NCI-H510A (cell line): ENCODE data around the gene CD4.
A peak's percentile ranks its signal among the peaks of the same experiment; 100 is the strongest.

ENCODE experiments used
- DNase-seq: peaks from one replicate; lab custom pipeline; 2025; lab: John Stamatoyannopoulos, UW

Gene CD4

DNA sequence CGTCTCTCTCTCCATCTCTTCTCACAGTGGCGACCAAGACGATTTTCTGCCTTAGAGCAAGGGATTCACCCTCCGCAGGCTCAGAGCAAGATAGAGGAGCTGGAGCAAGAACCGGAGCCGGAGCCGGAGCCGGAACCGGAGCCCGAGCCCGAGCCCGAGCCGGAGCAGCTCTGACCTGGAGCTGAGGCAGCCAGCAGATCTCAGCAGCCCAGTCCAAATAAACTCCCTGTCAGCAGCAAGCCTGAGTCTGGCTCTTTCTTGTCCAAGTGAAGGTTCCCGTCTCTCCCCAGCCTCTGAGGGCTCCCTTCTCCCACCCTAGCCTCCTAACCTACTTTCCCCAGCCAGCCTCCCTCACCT lies 11.1 kb upstream of the CD4 start:
- DNase-seq: no peak

- DNase-seq: peak; percentile 82
Measured at GRCh38 chr12:6778574-6779550, 10.5 kb upstream of the CD4 start.

DNA sequence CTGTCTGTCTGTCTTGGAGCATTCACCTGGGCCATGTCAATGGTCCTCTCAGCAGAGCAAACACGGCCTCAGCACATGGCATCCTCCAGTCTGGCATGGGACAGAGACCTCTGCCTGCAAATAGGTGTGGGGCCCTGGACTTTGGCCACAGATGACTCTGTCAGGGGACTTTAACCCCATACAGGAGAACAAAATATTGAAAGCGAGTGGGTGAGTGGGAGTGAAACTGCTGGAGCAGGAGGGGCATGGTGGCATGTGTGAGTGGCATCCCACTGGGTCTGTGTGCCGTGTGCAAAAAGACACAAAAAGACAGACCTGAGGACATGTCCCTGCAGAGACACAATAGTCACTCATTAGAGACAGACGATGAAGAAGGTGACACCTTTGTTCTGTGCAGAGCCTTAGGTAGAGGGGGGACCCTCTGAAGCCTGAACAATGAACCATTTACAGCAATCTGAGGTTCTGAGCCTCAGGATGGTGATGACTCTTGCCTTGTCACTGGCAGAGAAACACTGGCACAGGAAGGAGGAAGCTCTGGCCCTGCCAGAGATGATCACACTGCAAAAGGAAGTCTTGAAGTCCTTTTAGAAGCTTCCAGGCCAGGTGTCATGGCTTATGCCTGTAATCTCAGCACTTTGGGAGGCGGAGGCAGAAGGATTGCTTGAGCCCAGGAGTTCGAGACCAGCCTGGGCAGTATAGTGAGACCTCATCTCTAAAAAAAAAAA lies 9.5 kb upstream of the CD4 start:
- no peak for DNase-seq

GRCh38 chr12:6780573-6780972 lies 8.8 kb upstream of the CD4 start:
- DNase-seq: no peak

DNA sequence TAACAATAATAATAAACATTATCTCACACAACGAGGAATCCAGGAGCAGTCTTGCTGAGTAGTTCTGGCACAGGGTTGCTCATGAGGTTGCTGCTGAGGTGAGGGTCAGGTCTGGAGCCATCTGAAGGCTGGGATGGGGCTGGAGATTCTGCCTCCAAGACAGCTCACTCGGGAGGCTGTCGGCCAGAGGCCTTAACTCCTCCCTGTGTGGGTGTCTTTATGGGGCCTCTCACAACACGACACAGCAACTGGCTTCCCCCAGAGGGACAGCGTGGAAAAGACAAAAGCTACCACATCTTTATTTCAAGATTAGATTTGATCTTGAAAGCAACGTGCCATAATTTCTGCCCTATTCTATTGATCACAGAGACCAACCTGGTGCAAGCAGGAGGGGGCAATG lies 7.2 kb upstream of the CD4 start:
- no peak for DNase-seq

GRCh38 chr12:6782850-6783566 lies 6.3 kb upstream of the CD4 start:
- no peak for DNase-seq

DNA sequence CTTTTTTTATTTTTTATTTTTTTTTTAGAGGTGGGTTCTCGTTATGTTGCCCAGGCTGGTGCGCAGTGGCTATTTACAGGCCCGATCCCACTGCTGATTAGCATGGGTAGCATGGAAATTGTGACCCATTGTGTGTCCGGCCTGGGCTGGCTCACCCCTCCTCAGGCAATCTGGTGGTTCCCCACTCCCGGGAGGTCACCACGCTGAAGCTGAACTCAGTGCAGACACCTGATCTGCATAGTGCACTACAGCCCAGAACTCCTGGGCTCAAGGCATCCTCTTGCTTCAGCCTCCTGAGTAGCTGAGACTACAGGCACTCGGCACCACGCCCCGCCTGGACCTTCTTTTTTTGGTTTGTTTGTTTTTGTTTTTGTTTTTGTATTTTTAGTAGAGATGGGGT lies 5.5 kb upstream of the CD4 start:
- DNase-seq: no peak

DNA sequence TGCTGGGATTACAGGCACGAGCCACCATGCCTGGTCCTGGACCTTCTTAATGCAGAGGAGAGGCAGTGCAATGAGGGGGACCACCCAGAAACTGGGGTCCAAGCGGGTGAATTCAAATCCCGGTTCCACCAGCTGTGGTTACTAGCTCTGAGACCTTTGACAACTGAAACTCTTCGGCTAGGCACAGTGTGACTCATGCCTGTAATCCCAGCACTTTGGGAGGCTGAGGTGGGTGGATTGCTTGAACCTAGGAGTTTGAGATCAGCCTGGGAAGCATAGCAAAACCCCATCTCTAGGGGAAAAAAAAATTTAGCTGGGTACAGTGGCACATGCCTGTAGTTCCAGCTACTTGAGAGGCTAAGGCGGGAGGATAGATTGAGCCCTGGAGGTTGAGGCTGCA lies 5.0 kb upstream of the CD4 start:
- DNase-seq: no peak

DNA sequence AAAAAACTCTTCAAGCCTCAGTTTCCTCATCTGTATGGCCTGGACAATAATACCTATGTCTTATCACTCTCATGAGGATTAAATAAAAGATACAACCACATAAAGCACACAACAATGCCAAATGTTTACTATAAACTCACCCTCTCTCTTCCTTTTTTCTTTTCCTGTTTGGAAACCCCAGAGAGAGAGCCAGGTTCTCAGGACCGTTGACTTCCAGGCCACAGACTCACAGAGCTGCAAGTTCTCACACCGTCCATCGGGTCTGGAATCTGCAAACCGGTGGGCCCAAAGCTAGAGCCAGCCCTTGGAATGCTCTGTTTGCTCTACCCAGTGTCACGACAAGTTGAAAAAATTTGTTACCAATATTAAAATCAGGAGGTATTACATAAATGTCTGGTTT lies 4.6 kb upstream of the CD4 start:
- no peak for DNase-seq

DNA sequence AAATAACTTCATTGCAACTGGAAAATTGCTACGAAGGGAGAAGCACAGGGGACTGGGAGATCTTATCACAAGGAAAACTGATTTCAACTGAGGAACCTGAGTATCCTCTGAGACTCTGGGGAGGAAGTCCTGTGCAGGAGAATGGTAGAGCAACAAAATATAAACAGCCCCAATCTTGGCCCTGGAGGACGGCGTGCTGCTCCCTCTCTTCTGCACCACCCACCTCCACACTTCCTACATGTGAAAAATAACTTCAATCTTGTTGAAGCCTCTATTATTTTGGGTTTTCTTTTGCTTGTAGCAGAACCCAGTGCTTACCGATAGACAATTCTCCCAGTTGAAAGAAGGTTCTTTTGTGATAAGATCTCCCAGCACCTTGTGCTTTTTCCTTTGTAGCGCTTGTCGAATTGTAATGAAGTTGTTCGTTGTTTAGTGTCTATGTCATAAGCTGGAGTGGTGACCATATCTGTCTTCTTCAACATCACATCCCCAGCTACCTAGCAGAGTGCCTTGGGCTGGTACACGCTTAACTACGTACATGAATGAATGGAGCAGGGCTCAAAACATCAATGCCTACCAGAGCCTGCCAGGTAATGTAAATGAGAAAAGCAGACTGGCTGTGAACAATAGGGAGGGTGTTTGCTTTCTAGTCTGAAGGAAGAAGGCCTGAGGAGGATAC lies 2.8 kb upstream of the CD4 start:
- no peak for DNase-seq

- no peak for DNase-seq
Measured at GRCh38 chr12:6787309-6787708, 2.0 kb upstream of the CD4 start.

GRCh38 chr12:6790496-6791150 lies 1.3 kb downstream of the CD4 start:
- DNase-seq: no peak

DNA sequence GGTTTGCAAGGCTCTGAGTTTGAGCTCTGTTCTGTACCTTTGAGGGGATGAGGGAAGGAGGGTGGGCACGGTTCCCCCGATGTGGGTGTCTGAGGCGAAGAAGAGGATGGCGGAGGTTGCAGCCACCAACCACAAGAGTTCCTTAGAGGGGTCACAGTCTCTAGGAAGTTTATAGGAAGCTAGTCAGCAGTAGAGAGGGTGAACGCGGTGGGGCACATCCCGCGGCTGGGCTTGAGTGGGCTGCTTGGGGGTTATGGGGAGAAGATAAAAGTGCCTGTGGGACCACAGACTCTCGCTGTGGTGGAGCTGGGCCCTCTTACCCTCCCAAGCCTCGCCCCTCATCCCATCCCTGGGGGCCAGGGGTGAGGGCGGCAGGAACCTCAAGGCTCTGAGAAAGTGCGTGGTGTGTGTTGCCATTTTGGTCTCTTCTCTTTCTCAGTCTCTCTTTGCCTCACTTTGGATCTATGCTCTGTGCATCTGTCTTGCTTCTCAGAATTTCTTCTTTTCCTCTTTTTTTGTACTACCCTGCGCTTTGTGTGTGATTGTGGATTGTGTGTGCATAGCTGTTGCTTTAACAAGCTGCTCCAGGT lies 2.7 kb downstream of the CD4 start:
- no peak for DNase-seq

DNA sequence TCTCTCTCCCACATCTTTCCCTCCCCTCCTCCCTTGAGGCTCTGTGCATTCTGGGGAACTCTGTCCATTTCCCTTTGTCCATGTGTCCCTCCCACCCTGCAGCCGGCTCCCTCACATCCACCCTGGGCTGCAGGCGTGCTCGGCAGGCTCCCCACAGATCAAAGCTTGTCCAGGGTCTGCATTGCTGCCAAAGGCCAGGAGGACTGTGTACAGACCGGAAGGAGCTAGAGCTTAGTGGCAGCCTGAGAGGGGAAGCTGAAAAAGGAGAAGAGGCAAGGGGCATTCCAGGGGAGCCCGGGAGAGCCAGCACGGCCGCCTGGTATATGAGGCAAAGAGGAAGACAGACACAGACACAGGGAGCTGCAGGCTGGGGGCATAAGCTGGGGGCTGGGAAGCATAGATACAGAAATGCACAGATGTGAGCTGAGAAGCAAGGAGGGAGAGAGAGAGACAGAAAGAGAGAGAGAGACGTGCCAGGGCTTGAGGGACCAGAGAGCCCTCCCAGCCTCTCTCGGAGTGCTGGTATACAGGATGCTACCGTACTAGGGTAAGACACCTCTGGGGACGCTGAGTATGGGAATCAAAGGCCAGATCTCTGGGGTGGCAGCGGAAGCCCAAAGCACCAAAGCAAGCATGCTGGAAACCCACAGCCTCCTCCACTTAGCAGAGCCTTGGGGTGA lies 3.3 kb downstream of the CD4 start:
- no peak for DNase-seq

DNA sequence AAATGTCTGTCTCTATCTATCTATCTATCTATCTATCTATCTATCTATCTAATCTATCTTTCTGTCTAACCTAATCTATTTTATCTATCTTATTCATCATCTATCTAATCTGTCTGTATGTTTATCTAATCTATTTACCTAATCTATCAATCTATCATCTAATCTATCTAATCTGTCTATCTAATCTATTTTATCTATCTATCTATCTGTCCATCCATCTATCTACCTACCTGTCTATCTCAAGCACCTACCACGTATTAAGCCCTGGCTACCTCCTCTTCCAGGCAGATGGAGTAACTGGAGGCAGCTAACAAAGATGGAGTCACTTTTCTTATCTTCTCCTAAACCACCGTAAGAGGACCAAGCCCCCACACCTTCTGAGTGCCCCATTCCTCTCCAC lies 5.8 kb downstream of the CD4 start:
- no peak for DNase-seq

GRCh38 chr12:6796576-6796975 lies 7.2 kb downstream of the CD4 start:
- no peak for DNase-seq

DNA sequence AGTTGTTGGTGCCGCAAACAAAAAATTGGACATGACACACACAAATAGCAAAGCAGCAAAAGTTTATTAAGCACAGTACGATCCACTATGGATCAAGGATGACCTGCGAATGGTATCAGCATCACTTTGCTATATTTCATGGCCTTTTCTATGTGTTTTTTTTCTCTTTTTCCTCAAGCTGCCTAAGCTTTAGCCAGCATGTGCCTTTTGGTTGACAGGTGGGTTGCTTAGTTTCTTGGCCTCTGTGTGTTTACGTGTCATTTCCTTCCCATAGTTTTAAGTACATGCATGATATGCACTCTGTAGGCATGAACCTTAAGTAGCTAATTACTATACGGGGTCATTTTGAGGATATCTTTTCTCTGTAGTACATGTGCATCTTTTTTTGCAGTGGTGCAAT lies 9.8 kb downstream of the CD4 start:
- DNase-seq: no peak

DNA sequence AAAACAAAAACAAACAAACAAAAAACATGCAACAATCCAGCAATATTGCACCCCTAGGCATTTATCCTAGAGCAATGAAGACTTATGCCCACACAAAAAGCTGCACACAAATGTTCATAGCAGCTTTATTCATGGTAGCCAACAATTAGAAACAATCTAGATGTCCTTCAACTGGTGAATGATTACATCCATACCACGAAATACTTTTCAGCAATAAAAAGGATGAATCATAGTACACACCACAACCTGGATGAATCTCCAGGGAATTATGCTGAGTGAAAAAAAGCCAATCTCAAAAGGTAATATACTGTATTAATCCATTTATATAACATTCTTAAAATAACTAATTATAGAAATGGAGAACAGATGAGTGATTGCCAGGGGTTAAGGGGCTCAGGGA lies 17.8 kb downstream of the CD4 start:
- no peak for DNase-seq

- DNase-seq: no peak
Measured at GRCh38 chr12:6809056-6809455, 19.7 kb downstream of the CD4 start.

- DNase-seq: no peak
Measured at GRCh38 chr12:6810758-6811157, 21.4 kb downstream of the CD4 start.

GRCh38 chr12:6813363-6813762 lies 24.0 kb downstream of the CD4 start:
- no peak for DNase-seq
